Measurements from ENCODE around the gene FBXL15.

Gene FBXL15

DNA sequence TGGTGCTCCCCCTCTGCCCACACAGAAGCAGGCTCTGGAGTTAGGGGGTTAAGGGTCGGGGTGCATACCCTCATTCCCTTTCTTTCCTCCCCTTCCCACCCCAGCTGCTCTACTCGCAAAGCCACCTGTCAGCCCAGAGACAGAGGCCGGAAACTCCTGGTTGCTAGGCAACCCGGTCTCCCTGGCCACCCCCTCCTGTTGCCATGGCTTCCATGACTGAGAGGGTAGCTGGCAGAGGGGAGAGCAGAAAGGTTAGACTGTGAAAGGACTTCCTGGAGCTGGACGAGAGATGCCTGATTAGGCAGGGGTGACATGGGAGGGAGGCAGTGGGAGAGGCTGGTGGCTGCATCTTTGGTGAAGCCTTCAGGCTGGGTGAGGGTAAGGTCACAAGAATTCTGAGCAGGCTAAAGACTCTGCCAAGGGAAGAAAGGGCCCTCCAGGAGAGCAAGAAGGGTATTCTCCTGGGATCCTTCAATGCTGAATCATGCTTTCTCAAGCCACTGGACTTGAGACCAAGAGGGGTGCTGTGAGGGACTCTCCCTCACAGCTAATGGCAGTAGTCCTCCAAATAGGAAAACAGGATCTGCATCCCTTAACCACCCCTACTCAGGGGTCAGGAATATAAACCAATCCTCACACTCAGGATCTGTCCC lies 7.5 kb upstream of the FBXL15 start:
- TF ChIP-seq FOXP2 (optimal IDR thresholded peaks at IDR 0.05; ENCODE audit: borderline replicate concordance, extremely low read depth, extremely low read length, insufficient read depth) (no peak), TAF1 (IDR thresholded peaks at IDR 0.05; ENCODE audit: borderline replicate concordance, insufficient read depth, low read length) (no peak), SIN3A (IDR thresholded peaks at IDR 0.05; ENCODE audit: borderline replicate concordance, insufficient read depth, low read length) (no peak), POLR2AphosphoS5 (IDR thresholded peaks at IDR 0.05; ENCODE audit: low read depth, low read length) (no peak)
- TF ChIP-seq, protein P1, sequence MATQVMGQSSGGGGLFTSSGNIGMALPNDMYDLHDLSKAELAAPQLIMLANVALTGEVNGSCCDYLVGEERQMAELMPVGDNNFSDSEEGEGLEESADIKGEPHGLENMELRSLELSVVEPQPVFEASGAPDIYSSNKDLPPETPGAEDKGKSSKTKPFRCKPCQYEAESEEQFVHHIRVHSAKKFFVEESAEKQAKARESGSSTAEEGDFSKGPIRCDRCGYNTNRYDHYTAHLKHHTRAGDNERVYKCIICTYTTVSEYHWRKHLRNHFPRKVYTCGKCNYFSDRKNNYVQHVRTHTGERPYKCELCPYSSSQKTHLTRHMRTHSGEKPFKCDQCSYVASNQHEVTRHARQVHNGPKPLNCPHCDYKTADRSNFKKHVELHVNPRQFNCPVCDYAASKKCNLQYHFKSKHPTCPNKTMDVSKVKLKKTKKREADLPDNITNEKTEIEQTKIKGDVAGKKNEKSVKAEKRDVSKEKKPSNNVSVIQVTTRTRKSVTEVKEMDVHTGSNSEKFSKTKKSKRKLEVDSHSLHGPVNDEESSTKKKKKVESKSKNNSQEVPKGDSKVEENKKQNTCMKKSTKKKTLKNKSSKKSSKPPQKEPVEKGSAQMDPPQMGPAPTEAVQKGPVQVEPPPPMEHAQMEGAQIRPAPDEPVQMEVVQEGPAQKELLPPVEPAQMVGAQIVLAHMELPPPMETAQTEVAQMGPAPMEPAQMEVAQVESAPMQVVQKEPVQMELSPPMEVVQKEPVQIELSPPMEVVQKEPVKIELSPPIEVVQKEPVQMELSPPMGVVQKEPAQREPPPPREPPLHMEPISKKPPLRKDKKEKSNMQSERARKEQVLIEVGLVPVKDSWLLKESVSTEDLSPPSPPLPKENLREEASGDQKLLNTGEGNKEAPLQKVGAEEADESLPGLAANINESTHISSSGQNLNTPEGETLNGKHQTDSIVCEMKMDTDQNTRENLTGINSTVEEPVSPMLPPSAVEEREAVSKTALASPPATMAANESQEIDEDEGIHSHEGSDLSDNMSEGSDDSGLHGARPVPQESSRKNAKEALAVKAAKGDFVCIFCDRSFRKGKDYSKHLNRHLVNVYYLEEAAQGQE (IDR thresholded peaks at IDR 0.05; ENCODE audit: insufficient read depth in 1 of 2, low read depth in 2 of 2, low read length in 2 of 2), result no peak

GRCh38 chr10:102413806-102414561 lies 6.7 kb upstream of the FBXL15 start:
- TF ChIP-seq SIN3A (IDR thresholded peaks at IDR 0.05; ENCODE audit: borderline replicate concordance, insufficient read depth, low read length) (no peak), POLR2AphosphoS5 (IDR thresholded peaks at IDR 0.05; ENCODE audit: low read depth, low read length) (no peak), FOXP2 (optimal IDR thresholded peaks at IDR 0.05; ENCODE audit: borderline replicate concordance, extremely low read depth, extremely low read length, insufficient read depth) (no peak), TAF1 (IDR thresholded peaks at IDR 0.05; ENCODE audit: borderline replicate concordance, insufficient read depth, low read length) (no peak)
- TF ChIP-seq, protein P1 (IDR thresholded peaks at IDR 0.05; ENCODE audit: insufficient read depth in 1 of 2, low read depth in 2 of 2, low read length in 2 of 2), result no peak

DNA sequence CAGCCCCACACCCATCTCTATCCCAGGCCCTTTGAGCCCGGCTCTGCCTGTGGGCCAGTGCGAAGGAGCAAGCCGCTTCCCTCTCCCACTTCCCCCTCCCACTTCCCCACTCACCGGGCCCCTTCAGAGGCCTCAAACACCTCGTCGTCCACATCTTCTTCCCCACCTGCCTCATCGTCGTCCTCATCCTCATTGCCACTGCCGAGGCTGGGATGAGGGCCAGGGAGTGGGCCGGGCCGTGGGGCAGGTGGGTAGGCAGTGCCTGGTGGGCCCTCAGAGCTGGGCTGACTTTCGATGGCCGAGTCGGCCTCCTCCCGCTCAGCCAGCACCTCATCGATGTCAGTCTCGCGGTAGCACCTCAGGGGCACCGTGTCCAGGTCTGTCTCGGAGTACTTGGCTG lies 5.9 kb upstream of the FBXL15 start:
- TF ChIP-seq POLR2AphosphoS5 (IDR thresholded peaks at IDR 0.05; ENCODE audit: low read depth, low read length) (no peak), TAF1 (IDR thresholded peaks at IDR 0.05; ENCODE audit: borderline replicate concordance, insufficient read depth, low read length) (no peak), SIN3A (IDR thresholded peaks at IDR 0.05; ENCODE audit: borderline replicate concordance, insufficient read depth, low read length) (no peak), FOXP2 (optimal IDR thresholded peaks at IDR 0.05; ENCODE audit: borderline replicate concordance, extremely low read depth, extremely low read length, insufficient read depth) (no peak)
- TF ChIP-seq, protein P1 (IDR thresholded peaks at IDR 0.05; ENCODE audit: insufficient read depth in 1 of 2, low read depth in 2 of 2, low read length in 2 of 2), result no peak

DNA sequence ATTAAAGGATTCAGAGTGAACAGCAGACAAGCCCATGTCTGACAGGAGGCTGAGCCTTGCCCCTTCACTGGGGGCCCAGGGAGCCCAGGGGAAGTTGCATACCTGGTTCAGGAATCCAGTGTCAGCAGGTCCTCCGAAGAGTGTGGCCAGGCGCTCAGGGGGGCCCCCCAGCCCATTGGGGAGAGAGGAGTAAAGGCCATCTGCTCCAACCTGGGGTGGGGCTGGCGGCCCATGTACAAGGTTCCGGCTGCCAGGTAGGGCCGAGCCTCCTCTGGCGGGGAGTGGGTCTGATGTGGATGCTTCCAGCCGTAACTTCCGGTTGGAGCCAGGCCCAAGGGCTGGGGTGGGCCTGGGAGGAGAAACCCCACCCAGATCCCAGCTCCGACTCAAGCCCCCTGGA lies 4.4 kb upstream of the FBXL15 start:
- TF ChIP-seq POLR2AphosphoS5 (IDR thresholded peaks at IDR 0.05; ENCODE audit: low read depth, low read length) (no peak), TAF1 (IDR thresholded peaks at IDR 0.05; ENCODE audit: borderline replicate concordance, insufficient read depth, low read length) (no peak), FOXP2 (optimal IDR thresholded peaks at IDR 0.05; ENCODE audit: borderline replicate concordance, extremely low read depth, extremely low read length, insufficient read depth) (no peak), SIN3A (IDR thresholded peaks at IDR 0.05; ENCODE audit: borderline replicate concordance, insufficient read depth, low read length) (no peak)
- TF ChIP-seq, protein P1 (IDR thresholded peaks at IDR 0.05; ENCODE audit: insufficient read depth in 1 of 2, low read depth in 2 of 2, low read length in 2 of 2), result no peak

Measured in PFSK-1 (cell line).